H1 (cell line): ENCODE data around the gene SVEP1.

Source experiments
- CEBPB ChIP-seq: IDR thresholded peaks from 2 replicates; pipeline ENCODE4 v1.6.1; 2012; ENCODE audit warnings: low read depth, low read length
- CTCF ChIP-seq, 3 experiments: IDR thresholded peaks; 1 replicate in 2 of 3; 2 replicates in 1 of 3; pipeline versions ENCODE4 v1.5.1 to v1.6.1; 2011; ENCODE audit warnings: low read length in 3 of 3, mild to moderate bottlenecking in 3 of 3, inconsistent platforms in 2 of 3, low read depth in 1 of 3, moderate library complexity in 1 of 3; ENCODE audit not compliant: insufficient read depth in 1 of 3; ENCODE audit errors: control extremely low read depth in 1 of 3
- EGR1 ChIP-seq: IDR thresholded peaks from 2 replicates; pipeline ENCODE4 v1.6.1; 2011; ENCODE audit warnings: low read depth, low read length, borderline replicate concordance
- EP300 ChIP-seq, 2 experiments: IDR thresholded peaks; 1 replicate in 1 of 2; 2 replicates in 1 of 2; pipeline ENCODE4 v1.6.1; 2011 to 2012; ENCODE audit warnings: low read depth in 2 of 2, low read length in 2 of 2, mild to moderate bottlenecking in 2 of 2, borderline replicate concordance in 1 of 2, inconsistent platforms in 1 of 2, moderate library complexity in 1 of 2
- EZH2 ChIP-seq: fragments of 200-600 bp; sonication (generic); IDR thresholded peaks from 2 replicates; pipeline ENCODE4 v1.7.1; 2012; ENCODE audit warnings: low read depth, mild to moderate bottlenecking, moderate library complexity, low read length, inconsistent platforms; ENCODE audit not compliant: severe bottlenecking
- RAD21 ChIP-seq, 2 experiments: IDR thresholded peaks in 1 of 2; conservative IDR thresholded peaks in 1 of 2; 2 replicates each; pipeline ENCODE4 v1.6.1; 2011; ENCODE audit warnings: low read depth in 2 of 2, low read length in 2 of 2, improper control_type of control experiment in 1 of 2, inconsistent platforms in 1 of 2, mild to moderate bottlenecking in 1 of 2, moderate library complexity in 1 of 2
- SIN3A ChIP-seq, 2 experiments: IDR thresholded peaks in 1 of 2; conservative IDR thresholded peaks in 1 of 2; 2 replicates each; pipeline ENCODE4 v1.6.1; 2011 to 2012; ENCODE audit warnings: low read length in 2 of 2, improper control_type of control experiment in 1 of 2, low read depth in 1 of 2, mild to moderate bottlenecking in 1 of 2
- SP1 ChIP-seq: IDR thresholded peaks from 2 replicates; pipeline ENCODE4 v1.6.1; 2011; ENCODE audit warnings: low read depth, low read length
- YY1 ChIP-seq: IDR thresholded peaks from 2 replicates; pipeline ENCODE4 v1.6.1; 2011; ENCODE audit warnings: low read depth, mild to moderate bottlenecking, low read length
- TF ChIP-seq, protein P1 (sequence below): IDR thresholded peaks from 2 replicates; pipeline ENCODE4 v1.6.1; 2011; ENCODE audit warnings: low read length, improper control_type of control experiment

DNA sequence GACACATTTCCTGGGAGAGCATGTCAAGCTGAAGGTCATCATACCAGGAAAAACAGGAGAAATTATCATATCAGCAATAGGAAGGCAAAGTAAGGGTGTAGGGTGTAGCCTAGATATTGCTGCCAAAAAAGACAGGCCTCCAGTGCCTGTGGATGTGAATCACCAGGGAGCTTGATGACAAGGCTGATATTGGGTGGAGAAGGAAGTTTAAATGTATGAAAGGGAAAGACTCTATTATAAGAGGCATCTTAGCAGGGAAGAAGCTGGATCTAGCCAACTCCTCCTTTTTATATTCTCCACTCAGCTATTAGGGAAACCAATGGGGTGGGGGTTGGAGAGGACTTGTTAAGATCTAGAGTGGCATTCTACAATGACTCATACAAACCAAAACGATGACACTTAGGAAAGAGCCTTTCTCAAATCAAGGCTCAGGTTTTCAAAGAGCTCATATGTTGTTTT is 228.5 kb downstream of the SVEP1 start:
- TF ChIP-seq RAD21 (IDR thresholded peaks at IDR 0.05 in 1 of 2, conservative IDR thresholded peaks at IDR 0.05 in 1 of 2; ENCODE audit: low read depth in 2 of 2, low read length in 2 of 2) (no peak), EGR1 (no peak), SP1 (no peak), CTCF (IDR thresholded peaks at IDR 0.05; ENCODE audit: control extremely low read depth in 1 of 3, insufficient read depth in 1 of 3, low read depth in 1 of 3, low read length in 3 of 3) (no peak), EZH2 (no peak), EP300 (IDR thresholded peaks at IDR 0.05; ENCODE audit: borderline replicate concordance in 1 of 2, low read depth in 2 of 2, low read length in 2 of 2) (no peak), SIN3A (conservative IDR thresholded peaks at IDR 0.05 in 1 of 2, IDR thresholded peaks at IDR 0.05 in 1 of 2; ENCODE audit: low read depth in 1 of 2, low read length in 2 of 2) (no peak), YY1 (no peak), CEBPB (no peak)
- TF ChIP-seq, protein P1, sequence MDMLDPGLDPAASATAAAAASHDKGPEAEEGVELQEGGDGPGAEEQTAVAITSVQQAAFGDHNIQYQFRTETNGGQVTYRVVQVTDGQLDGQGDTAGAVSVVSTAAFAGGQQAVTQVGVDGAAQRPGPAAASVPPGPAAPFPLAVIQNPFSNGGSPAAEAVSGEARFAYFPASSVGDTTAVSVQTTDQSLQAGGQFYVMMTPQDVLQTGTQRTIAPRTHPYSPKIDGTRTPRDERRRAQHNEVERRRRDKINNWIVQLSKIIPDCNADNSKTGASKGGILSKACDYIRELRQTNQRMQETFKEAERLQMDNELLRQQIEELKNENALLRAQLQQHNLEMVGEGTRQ = no peak
